Measurements from ENCODE around the gene RNPEPL1.

- TF ChIP-seq CTCF (IDR thresholded peaks at IDR 0.05; ENCODE audit: insufficient read depth, low read depth, low read length) (no peak), EZH2 (IDR thresholded peaks at IDR 0.05; ENCODE audit: insufficient read depth, low read length) (no peak)
Measured at GRCh38 chr2:240591226-240591625, 22.9 kb downstream of the RNPEPL1 start.
